BLaER1 treated with 17β-estradiol and CSF1 and Interleukin-3, amounts not matched to agents 10 nM and 100 nM (cell line): ENCODE measurements around the gene KRTAP1-5.

Experiments used
- H3K27ac ChIP-seq, 11 experiments: shearing (Covaris generic); formaldehyde crosslinking; 2 replicates each; pipeline ENCODE4 v1.8.1; 2022
- H3K27me3 ChIP-seq, 11 experiments: shearing (Covaris generic); formaldehyde crosslinking; 2 replicates each; pipeline ENCODE4 v1.8.1; 2022
- H3K36me3 ChIP-seq, 11 experiments: shearing (Covaris generic); formaldehyde crosslinking; 2 replicates each; pipeline ENCODE4 v1.8.1; 2022
- H3K4me1 ChIP-seq, 10 experiments: shearing (Covaris generic); formaldehyde crosslinking; 2 replicates each; pipeline ENCODE4 v1.8.1; 2022
- H3K4me2 ChIP-seq, 11 experiments: shearing (Covaris generic); formaldehyde crosslinking; 2 replicates each; pipeline ENCODE4 v1.8.1; 2022
- H3K4me3 ChIP-seq, 10 experiments: shearing (Covaris generic); formaldehyde crosslinking; 2 replicates each; pipeline ENCODE4 v1.8.1; 2022
- H3K9ac ChIP-seq, 11 experiments: shearing (Covaris generic); formaldehyde crosslinking; 2 replicates each; pipeline ENCODE4 v1.8.1; 2022
- H3K9me3 ChIP-seq, 11 experiments: shearing (Covaris generic); formaldehyde crosslinking; replicated peaks in 1 of 11; 2 replicates each; pipeline ENCODE4 v1.8.1; 2022
- H4K20me1 ChIP-seq, 11 experiments: shearing (Covaris generic); formaldehyde crosslinking; 2 replicates each; pipeline ENCODE4 v1.8.1; 2022
- Cebpa-rat ChIP-seq, 11 experiments: shearing (Covaris generic); IDR thresholded peaks; 2 replicates each; pipeline ENCODE4 v1.8.1; 2022

The KRTAP1-5 gene

GRCh38 chr17:40995116-40995515, 31.9 kb downstream of the KRTAP1-5 start:
- Histone ChIP-seq H3K27me3 (no peaks in the 10 kb centered on the region), H3K4me2 (no peak overlapping the region), H4K20me1 (no peaks in the 10 kb centered on the region), H3K36me3 (no peaks in the 10 kb centered on the region), H3K9ac (no peak overlapping the region), H3K9me3 (peaks cover 0 to 7% (median 5%) of the 10 kb centered on the region in 11 experiments; a peak in 7 of 22 replicates), H3K4me3 (no peak overlapping the region), H3K4me1 (no peaks in the 10 kb centered on the region), H3K27ac (no peak overlapping the region)
- TF ChIP-seq Cebpa-rat (IDR thresholded peaks at IDR 0.05): no peak

- Histone ChIP-seq H3K4me2 (no peak within 1 kb of the TSS), H4K20me1 (no peaks in the 10 kb centered on the region), H3K9me3 (peaks cover 0 to 7% (median 4%) of the 10 kb centered on the region in 11 experiments; a peak in 7 of 22 replicates), H3K4me1 (no peaks in the 10 kb centered on the region), H3K36me3 (no peaks in the 10 kb centered on the region), H3K9ac (no peak within 1 kb of the TSS), H3K27me3 (no peaks in the 10 kb centered on the region), H3K4me3 (no peak within 1 kb of the TSS), H3K27ac (no peak within 1 kb of the TSS)
- TF ChIP-seq Cebpa-rat (IDR thresholded peaks at IDR 0.05): no peak
Measured at GRCh38 chr17:40993839-40994238, 33.2 kb downstream of the KRTAP1-5 start, which contains the start of gene KRTAP3-3. TSS of gene KRTAP3-3 (minus strand) at chr17:40994164. CDS start at chr17:40994097, 67 bp downstream.

GRCh38 chr17:40993084-40993483, 33.9 kb downstream of the KRTAP1-5 start:
- Histone ChIP-seq H3K36me3 (no peaks in the 10 kb centered on the region), H3K4me1 (no peaks in the 10 kb centered on the region), H3K27me3 (no peaks in the 10 kb centered on the region), H3K4me3 (no peak overlapping the region), H3K27ac (no peak overlapping the region), H3K9ac (no peak overlapping the region), H4K20me1 (no peaks in the 10 kb centered on the region), H3K9me3 (peaks cover 0 to 7% (median 4%) of the 10 kb centered on the region in 11 experiments; a peak in 7 of 22 replicates), H3K4me2 (no peak overlapping the region)
- no peak for TF ChIP-seq Cebpa-rat (IDR thresholded peaks at IDR 0.05)

- no peaks in the 10 kb centered on the region for H3K27me3 ChIP-seq
- TF ChIP-seq Cebpa-rat (IDR thresholded peaks at IDR 0.05): no peak
Measured at GRCh38 chr17:40992666-40993065, 34.3 kb downstream of the KRTAP1-5 start.

GRCh38 chr17:40986920-40987319, 40.1 kb downstream of the KRTAP1-5 start:
- no peak overlapping the region for H3K4me3 ChIP-seq

More at GRCh38 chr17:40992666-40993065, 34.3 kb downstream of the KRTAP1-5 start:
- Histone ChIP-seq H3K4me1 (no peaks in the 10 kb centered on the region), H3K4me3 (no peak overlapping the region), H3K9ac (no peak overlapping the region), H3K4me2 (no peak overlapping the region), H3K36me3 (no peaks in the 10 kb centered on the region), H3K9me3 (peaks cover 0 to 7% (median 4%) of the 10 kb centered on the region in 11 experiments; a peak in 7 of 22 replicates), H4K20me1 (no peaks in the 10 kb centered on the region), H3K27ac (no peak overlapping the region)

GRCh38 chr17:40984226-40984625, 42.8 kb downstream of the KRTAP1-5 start, which contains the start of gene KRT40:
TSS of gene KRT40 (minus strand) at chr17:40984326. CDS start at chr17:40984273, 53 bp downstream.
- Histone ChIP-seq H3K9me3 (no peaks in the 10 kb centered on the region), H4K20me1 (no peaks in the 10 kb centered on the region), H3K9ac (no peak within 1 kb of the TSS), H3K4me3 (no peak within 1 kb of the TSS), H3K27me3 (no peaks in the 10 kb centered on the region), H3K4me1 (no peaks in the 10 kb centered on the region), H3K27ac (no peak within 1 kb of the TSS), H3K36me3 (no peaks in the 10 kb centered on the region), H3K4me2 (no peak within 1 kb of the TSS)
- no peak for TF ChIP-seq Cebpa-rat (IDR thresholded peaks at IDR 0.05)

More at GRCh38 chr17:40986920-40987319, 40.1 kb downstream of the KRTAP1-5 start:
- Histone ChIP-seq H4K20me1 (no peaks in the 10 kb centered on the region), H3K4me1 (no peaks in the 10 kb centered on the region), H3K27me3 (no peaks in the 10 kb centered on the region), H3K4me2 (no peak overlapping the region), H3K9ac (no peak overlapping the region), H3K9me3 (peaks cover 0 to 7% (median 4%) of the 10 kb centered on the region in 11 experiments; a peak in 7 of 22 replicates), H3K36me3 (no peaks in the 10 kb centered on the region), H3K27ac (no peak overlapping the region)
- TF ChIP-seq Cebpa-rat (IDR thresholded peaks at IDR 0.05): no peak

- Histone ChIP-seq H3K4me2 (no peak overlapping the region), H3K9me3 (no peaks in the 10 kb centered on the region), H3K4me1 (no peaks in the 10 kb centered on the region), H3K27ac (no peak overlapping the region), H4K20me1 (no peaks in the 10 kb centered on the region), H3K36me3 (no peaks in the 10 kb centered on the region), H3K4me3 (no peak overlapping the region), H3K9ac (no peak overlapping the region), H3K27me3 (no peaks in the 10 kb centered on the region)
- TF ChIP-seq Cebpa-rat (IDR thresholded peaks at IDR 0.05): no peak
Measured at GRCh38 chr17:40981115-40981514, 45.9 kb downstream of the KRTAP1-5 start.

GRCh38 chr17:40980596-40980995, 46.4 kb downstream of the KRTAP1-5 start:
- H4K20me1 ChIP-seq: no peaks in the 10 kb centered on the region
- H3K36me3 ChIP-seq: no peaks in the 10 kb centered on the region
- no peaks in the 10 kb centered on the region for H3K4me1 ChIP-seq
- H3K27ac ChIP-seq: no peak overlapping the region
- H3K4me2 ChIP-seq: no peak overlapping the region
- no peak overlapping the region for H3K4me3 ChIP-seq
- TF ChIP-seq Cebpa-rat (IDR thresholded peaks at IDR 0.05): no peak
- no peak overlapping the region for H3K9ac ChIP-seq
- H3K27me3 ChIP-seq: no peaks in the 10 kb centered on the region
- no peaks in the 10 kb centered on the region for H3K9me3 ChIP-seq

- Histone ChIP-seq H3K4me2 (no peak overlapping the region), H3K4me1 (no peaks in the 10 kb centered on the region), H3K36me3 (no peaks in the 10 kb centered on the region), H3K9me3 (no peaks in the 10 kb centered on the region), H4K20me1 (no peaks in the 10 kb centered on the region), H3K9ac (no peak overlapping the region), H3K27ac (no peak overlapping the region), H3K4me3 (no peak overlapping the region), H3K27me3 (no peaks in the 10 kb centered on the region)
- no peak for TF ChIP-seq Cebpa-rat (IDR thresholded peaks at IDR 0.05)
Measured at GRCh38 chr17:40980117-40980516, 46.9 kb downstream of the KRTAP1-5 start.

- Histone ChIP-seq H3K36me3 (no peaks in the 10 kb centered on the region), H3K9ac (no peak overlapping the region), H3K9me3 (no peaks in the 10 kb centered on the region), H3K27ac (no peak overlapping the region), H3K4me1 (no peaks in the 10 kb centered on the region), H4K20me1 (no peaks in the 10 kb centered on the region), H3K27me3 (no peaks in the 10 kb centered on the region), H3K4me3 (no peak overlapping the region), H3K4me2 (no peak overlapping the region)
- TF ChIP-seq Cebpa-rat (IDR thresholded peaks at IDR 0.05): no peak
Measured at GRCh38 chr17:40978575-40979151, 48.3 kb downstream of the KRTAP1-5 start.
